Measurements from ENCODE around the gene PPIG. TPM values are rescaled to one million over a fixed set of nuclear protein-coding genes. Genes with fewer than 3 reads are reported as not detected.
A peak's percentile ranks its signal among the peaks of the same experiment; 100 is the strongest.
"Not testable (repeated sequence)": the region's sequence is repeated elsewhere in the genome, so short reads cannot be mapped to it uniquely, and the experiment has no call there.

The PPIG gene
- total RNA-seq, 1 donor from 2014 or later = 28.0 TPM

DNA sequence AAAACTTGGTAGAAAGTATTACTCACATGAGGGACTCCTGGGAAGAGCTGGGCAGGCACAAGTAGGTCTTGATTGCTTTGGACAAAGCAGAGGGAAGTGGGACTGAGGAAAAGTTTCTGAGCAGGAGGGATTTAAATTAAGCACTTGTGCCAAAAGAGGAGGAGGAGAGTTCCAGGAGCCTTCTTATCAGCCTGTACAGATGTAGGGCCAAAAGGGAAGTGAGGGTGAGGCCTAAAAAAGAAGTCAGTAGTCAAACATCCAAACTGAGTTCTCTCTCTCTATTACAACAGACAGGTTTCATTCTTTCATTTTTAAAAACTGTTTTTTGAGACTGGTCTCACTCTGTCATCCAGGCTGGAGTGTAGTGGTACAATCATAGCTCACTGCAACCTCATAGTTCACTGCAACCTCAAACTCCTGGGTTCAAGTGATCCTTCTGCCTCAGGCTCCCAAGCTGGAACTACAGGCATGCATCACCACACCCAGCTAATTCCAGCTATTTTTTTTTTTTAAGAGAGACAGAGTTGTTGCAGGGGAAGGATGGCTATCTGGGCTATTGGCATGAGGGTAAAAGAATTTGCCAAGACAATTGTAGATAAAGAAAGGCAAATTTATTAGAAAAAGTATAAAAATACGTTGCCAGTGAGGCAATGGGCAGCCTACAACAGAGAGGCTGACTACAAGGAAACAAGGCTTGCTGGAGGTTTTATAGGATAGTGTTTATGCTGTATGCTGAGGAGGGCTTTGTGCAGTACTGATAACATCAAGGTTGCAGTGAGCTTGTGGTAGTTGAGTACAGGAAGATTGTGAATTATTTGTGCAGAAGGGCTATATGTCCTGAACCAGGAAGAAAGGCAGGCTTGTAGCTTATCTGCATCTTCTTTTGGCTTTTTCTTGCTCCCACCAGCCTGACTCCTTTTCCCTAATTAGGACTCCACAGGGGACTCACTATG, 81.1 kb downstream of the PPIG start:
- ATAC-seq = no peak

DNA sequence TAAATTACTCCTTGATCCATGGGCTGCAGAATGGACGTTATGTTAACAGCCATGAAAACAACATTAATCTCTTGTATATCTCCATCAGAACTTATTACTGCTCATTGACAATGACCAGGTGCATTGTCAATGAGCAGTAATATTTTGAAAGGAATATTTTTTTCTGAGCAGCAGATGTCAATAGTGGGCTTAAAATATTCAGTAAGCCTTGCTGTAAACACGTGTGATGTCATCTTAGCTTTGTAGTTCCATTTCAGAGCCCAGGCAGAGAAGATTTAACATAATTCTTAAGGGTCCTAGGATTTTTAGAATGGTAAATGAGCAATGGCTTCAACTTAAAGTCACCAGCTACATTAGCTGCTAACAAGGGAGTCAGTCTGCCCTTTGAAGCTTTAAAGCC, 83.4 kb downstream of the PPIG start:
- ATAC-seq = no peak

DNA sequence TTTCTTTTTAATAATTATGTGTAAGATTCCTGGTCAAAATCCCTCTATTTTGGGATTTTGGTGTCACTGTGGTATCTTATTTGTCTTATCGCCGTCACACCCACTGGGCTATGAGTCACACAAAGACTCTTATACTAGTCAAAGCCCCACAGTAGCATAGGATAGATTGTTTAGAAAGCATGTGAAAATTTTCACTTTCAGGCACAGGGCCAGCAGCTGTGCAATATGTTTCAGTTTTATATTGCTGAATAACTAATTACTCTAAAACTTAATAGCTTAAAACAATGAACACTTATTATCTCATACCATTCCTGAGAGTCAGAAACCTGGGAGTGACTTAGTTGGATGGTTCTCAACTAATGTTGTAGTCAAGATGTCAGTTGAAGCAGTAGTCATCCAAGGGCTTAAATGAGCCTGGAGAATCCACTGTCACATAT, 86.1 kb downstream of the PPIG start:
- no peak for ATAC-seq

DNA sequence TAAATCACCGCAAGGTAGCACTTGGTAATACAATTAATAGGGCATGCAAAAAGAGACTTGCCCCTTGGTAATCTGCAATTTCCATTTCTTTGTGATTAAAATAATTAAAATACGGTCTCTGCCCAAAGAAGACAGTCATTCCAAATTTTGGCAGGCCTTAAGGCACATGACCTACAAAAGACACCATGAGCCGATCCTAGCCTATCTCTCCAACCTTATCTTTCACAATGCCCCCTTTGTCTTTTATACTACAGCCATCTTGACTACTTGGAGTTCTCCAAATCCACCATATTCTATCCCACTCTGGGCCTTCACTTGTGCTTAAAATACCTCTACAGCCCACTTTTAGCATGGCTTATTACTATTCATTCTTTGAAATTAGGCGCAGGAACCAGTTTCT, 86.8 kb downstream of the PPIG start:
- ATAC-seq = no peak

DNA sequence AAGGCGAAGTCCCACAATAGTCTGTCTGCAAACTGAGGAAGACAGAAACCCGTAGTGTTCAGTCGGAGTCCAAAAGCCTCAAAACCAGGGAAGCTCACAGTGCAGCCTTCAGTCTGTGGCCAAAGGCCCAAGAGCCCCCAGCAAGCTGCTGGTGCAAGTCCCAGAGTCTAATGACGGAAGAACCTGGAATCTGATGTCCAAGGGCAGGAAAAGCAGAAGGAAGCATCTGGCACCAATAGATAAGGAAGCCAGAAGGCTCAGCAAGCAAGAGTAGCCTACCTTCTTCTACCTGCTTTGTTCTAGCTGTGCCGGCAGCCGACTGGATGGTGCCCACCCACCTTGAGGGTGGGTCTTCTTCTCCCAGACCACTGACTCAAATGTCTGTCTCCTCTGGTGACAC, 88.3 kb downstream of the PPIG start:
- no peak for ATAC-seq

DNA sequence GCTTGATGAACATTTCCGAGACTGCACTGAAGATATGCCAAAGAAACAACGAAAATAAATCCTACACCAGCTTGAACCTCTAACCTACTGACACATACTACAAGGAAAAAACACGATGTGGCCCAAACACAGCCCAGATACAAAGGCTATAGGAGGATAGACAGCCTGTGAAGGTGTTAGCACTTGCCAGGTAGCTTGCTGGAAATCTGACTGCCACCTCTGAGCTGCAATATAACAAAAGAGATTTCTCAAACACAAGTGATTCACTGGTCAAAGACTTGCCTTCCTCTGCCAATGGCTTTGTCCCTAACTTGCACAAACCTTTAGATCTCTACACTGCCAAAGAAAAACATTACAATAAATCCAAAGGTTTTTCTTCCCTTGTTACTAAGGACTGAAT, 89.0 kb downstream of the PPIG start:
- peak; percentile 91 for ATAC-seq

DNA sequence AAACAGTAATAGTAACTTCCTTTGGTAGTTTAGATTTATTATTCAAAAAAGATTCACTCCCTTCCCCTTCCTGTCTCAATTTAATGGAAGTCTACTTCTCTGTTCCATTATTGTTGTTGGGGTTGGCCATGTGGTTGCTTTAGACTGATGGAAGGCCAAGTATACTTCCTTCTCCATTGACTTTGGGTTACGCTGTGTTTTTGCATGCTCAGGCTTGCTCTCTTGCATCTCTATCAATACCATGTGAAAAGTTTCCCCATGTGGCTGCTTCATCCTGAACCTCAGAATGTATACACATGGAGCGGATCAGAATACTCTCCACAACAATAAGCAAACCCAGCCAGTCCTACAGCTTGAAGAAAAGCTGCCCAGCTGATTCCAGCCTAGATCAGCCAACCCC, 89.8 kb downstream of the PPIG start:
- peak; percentile 65 for ATAC-seq

DNA sequence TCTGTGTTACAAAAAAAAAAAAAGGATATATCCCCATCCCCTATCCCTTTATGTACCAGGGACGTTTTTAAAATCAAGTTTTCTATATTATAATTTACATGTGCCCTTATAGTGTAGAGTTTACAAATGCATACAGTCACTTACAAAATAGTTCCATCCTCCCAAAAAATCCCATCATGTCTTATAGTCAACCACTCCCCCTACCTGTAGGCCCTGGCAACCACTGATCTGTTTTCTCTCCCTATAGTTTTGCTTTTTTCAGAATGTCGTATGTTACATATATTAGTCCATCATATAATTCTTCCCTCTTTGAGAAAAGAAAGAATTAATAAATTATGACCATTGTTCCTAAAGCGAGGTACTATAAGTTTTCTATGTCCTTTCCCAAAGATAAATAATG, 92.2 kb downstream of the PPIG start:
- no peak for ATAC-seq

DNA sequence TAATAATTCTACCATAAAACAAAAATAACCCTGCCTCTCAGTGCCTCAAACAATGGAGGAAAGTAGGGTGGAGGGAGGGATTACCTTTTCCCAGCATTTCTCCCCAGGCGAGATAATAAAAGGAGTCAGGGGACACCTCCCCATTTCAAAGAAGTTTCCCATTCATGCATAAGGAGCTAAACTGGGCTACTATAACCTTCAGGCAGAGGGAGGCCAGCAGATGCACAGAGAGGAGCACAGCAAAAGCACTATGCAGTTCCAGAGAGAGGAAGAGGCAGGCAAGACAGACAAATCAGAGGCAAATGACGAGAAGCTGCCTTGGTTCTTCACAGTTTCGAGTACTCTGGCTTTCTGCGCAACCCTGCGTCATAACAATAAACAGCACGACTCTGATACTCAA, 92.7 kb downstream of the PPIG start:
- ATAC-seq = no peak

DNA sequence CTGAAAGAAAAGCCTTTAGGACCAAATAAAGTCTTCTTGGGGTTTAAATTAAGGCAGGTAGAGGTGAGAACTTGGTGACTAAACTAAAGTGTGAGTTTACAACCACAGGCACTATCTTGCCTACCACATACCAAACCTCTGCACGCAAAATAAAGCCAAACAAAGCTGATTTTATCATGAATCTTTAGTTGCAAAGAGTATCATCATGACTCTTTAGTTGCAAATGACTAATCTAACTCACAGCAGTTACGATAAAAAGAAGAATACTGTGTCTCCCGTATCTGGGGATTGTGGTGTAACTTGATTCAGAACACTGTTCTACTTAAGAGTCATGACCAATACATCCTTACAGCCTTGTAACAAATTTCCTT, 98.9 kb downstream of the PPIG start:
- ATAC-seq = no peak

DNA sequence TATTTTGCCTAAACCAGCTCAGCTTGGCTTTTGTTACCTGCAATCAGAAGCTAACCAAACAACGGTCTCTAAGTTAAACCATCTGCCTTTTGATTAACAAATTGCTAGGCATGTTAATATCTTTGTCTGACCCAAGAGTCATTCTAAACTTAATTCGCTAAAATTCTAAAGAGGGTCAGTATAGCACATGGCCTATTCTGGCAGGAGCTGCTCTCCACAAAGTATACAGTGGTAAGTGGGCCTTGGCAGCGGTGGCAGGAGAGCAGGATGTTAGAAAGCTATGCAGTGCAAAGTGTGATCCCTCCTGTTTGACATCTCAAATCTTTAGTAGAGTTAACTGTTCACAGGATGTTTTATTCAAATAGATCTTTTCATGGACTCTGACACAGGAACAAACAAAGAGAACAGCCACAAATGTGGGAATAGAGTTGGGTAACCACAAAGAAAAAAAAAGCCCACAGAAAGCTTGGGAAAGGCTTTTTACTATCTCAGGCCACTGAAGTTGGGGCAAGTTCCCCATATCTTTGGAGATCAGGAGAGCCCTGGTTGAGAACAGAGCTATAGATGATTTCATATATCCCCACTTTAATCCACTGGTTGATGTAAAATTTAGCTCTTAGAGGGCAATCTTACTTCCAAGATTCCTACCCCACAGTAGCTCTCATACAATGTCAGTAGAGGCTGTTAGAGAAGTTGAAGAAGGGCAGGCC, 99.4 kb downstream of the PPIG start:
- no peak for ATAC-seq

DNA sequence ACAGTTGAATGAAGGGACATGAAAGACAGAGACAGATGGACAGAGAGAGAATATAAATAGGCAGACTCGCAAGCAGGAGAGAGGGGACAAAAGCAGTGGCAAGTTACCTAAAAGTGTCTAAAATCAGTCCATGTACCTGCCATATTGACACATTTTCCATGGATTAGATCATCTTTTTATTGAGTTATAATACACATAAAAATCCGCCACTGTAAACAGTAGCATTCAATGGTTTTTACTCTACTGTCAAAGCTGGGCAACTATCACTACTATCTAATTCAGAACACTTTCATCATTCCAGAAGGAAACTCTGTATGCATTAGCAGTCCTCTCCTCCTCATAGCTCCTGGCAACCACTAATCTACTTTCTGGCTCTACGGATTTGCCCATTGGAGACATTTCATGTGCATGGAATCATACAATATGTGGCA, 100.0 kb downstream of the PPIG start:
- no peak for ATAC-seq

DNA sequence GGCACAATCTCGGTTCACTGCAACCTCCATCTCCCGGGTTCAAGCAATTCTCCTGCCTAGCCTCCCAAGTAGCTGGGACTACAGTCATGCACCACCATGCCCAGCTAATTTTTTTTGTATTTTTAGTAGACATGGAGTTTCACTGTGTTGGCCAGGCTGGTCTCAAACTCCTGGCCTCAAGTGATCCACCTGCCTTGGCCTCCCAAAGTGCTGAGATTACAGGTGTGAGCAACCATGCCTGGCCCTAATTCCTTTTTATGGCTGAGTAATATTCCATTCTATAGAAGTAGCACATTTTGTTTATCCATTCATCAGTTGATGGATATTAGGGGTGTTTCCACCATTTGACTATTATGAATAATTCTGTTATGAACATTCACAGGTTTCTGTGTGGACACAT, 100.6 kb downstream of the PPIG start:
- ATAC-seq = not testable (repeated sequence)

DNA sequence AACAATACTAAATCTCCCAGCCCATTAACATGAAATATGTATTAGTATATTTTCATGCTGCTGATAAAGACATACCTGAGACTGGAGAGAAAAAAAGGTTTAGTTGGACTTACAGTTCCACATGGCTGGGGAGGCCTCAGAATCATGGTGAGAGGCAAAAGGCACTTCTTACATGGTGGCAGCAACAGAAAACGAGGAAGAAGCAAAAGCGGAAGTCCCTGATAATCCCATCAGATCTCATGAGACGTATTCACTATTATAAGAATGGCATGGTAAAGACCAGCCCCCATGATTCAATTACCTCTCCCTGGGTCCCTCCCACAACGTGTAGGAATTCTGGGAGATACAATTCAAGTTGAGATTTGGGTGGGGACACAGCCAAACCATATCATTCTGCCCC, 102.7 kb downstream of the PPIG start:
- not testable (repeated sequence) for ATAC-seq

DNA sequence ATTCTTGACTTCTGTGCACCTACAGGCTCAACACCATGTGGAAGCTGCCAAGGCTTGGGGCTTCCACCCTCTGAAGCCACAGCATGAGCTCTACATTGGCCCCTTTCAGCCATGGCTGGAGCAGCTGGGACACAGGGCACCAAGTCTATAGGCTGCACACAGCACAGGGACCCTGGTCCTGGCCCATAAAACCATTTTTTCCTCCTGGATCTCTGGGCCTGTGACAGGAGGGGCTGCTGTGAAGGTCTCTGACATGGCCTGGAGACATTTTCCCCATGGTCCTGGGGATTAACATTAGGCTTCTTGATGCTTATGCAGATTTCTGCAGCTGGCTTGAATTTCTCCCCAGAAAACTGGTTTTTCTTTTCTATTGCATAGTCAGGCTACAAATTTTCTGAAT, 103.8 kb downstream of the PPIG start:
- ATAC-seq = not testable (repeated sequence)

DNA sequence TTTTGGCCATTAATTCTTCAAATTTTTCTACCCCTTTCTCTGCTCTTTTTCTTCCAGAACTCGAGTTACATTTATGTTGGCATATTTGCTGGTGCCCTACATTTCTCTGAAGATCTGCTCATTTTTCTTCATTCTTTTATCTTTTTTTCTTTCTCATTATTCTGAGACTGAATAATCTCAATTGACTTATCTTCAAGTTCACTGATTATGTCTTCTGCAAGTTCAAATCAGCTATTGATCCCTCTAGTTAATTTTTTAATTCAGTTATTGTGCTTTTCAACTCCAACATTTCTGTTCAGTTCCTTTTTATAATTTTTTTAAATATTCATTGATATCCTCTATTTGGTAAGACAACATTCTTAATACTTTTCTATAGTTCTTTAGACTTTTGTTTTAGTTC, 106.8 kb downstream of the PPIG start:
- no peak for ATAC-seq

Other genes with a start within 250 kb of the PPIG start
- gene LRP2, start 221.8 kb upstream of the PPIG start, total RNA-seq = not detected
- gene BBS5, start 104.9 kb upstream of the PPIG start, total RNA-seq = 3.5 TPM
- 0.40 TPM for gene KLHL41, start 74.6 kb upstream of the PPIG start, total RNA-seq
- 21.6 TPM for gene FASTKD1, start 10.5 kb upstream of the PPIG start, total RNA-seq
- gene CFAP210, start 110.1 kb downstream of the PPIG start, total RNA-seq = not detected
- 1.7 TPM for gene PHOSPHO2, start 110.1 kb downstream of the PPIG start, total RNA-seq
- 1.6 TPM for gene KLHL23, start 149.5 kb downstream of the PPIG start, total RNA-seq
- gene SSB, start 214.5 kb downstream of the PPIG start, total RNA-seq = 40.1 TPM
- 41.2 TPM for gene METTL5, start 240.6 kb downstream of the PPIG start, total RNA-seq
- 23.8 TPM for gene UBR3, start 243.1 kb downstream of the PPIG start, total RNA-seq

All from esophagus mucosa (tissue), 1 donor.